Stimulated activated CD8-positive, alpha-beta memory T cell treated with anti-CD3 and anti-CD28 coated beads, Interleukin-4, amount 100 ng/mL, for 1 hour (primary cell): ENCODE results near the gene RPH3AL.
A peak's percentile ranks its signal among the peaks of the same experiment; 100 is the strongest.

Source experiments
- DNase-seq, 2 donors: peaks; one replicate each; pipeline ENCODE4 v3.0.0-alpha.2; 2020; ENCODE audit warnings: low read depth in 2 of 2, low spot score in 1 of 2

Gene RPH3AL

DNA sequence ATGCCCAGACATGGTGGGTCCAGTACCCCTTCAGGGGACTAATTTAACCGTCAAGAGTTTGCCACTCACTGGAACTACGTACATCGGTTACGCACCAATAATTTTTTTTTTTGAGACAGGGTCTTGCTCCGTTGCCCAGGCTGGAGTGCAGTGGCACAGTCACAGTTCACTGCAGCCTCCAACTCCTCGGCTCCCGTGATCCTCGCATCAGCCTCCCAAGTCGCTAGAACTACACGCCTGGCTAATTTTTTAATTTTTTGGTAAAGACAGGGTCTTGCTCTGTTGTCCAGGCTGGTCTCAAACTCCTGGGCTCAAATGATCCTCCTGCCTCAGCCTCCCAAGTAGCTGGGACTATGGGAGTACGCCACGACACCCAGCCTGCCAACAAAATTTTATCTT is 15.6 kb downstream of the RPH3AL start:
- DNase-seq: no peak

DNA sequence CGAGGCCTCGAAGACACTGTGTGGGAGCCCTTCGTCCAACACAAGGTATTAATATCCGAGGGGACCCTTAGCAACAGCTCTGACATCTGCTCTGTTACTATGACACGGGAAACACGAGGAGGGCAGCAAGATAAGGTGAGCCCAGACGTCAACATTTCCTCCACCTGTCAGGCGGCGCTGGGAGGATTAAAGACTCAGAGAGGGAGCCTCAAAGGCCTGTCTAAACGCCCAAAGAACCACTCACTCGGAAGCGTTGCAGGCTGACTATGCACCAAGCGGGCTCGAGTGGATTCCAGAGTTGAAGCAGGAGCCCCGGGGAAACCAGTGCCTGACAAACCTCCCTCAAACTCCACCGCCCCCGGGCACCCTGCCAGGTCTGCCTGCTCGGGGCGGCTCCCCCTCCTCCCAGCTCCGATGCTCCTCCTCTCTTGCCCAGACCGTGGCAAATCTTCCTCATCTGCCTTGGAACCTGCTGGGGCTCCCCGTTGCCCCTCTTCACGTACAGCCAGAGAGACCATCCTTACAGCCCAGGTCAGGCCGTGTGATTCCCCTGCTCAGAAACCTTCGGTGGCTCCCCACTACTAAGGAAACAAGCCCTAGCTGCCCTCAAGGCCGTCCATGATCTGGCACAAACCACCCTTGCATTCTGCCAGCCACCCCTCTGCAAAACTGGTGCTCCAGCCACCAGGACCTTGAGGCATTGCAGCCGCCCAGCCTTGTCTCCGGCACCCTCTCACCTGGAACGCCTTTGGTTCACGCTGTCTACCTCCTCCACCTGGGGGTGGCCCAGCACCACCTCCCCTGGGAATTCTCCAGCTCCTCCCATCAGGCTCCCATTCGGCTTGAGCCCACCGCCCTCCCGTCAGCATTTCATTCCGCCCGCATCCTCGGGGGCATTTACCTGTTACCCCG is 16.2 kb downstream of the RPH3AL start:
- peak in 1 of 2 donors; percentile 14 for DNase-seq

DNA sequence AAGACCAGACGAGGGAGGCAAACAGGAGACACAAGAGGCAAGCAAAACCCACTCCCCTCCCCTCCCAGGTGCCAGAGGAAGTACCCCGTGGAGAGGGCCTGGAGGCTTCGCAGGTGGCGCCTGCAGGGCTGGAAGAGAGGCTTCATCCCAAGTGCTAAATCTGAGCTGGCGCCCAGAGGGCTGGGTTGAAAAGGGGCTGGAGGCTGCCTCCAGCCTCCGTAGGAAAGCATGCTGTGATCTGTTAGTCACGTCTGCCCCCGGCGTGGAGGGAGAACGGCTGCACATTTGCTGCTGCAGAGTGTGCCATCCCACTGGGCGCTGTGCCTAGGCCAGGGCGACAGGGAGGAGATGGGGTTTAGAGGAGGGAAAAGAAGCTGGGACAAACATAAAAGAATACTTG is 16.9 kb downstream of the RPH3AL start:
- DNase-seq: no peak

DNA sequence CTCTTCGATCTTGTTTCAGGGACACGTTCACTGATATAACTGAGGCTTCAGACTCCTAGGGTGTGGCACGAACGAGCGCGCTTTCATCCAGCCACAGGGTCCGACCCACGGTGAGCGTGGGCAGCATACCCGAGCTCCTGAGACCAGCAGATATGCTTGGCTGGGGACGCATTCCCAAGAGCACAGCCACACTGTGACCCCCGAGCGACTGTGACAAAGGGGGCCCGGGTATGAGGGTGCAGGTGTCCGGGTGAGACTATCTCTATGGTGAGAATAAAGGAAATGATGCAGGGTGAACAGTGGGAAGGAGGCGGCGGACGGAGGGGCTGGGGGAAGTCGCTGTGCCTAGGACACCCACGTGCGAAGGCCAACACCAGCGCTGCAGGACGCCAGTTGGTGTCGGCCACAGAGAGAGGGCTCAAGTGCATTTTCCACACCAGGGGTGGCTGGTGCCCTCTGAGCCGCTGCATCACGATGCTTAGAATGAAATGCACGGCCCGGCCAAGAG is 17.6 kb downstream of the RPH3AL start:
- DNase-seq: no peak

DNA sequence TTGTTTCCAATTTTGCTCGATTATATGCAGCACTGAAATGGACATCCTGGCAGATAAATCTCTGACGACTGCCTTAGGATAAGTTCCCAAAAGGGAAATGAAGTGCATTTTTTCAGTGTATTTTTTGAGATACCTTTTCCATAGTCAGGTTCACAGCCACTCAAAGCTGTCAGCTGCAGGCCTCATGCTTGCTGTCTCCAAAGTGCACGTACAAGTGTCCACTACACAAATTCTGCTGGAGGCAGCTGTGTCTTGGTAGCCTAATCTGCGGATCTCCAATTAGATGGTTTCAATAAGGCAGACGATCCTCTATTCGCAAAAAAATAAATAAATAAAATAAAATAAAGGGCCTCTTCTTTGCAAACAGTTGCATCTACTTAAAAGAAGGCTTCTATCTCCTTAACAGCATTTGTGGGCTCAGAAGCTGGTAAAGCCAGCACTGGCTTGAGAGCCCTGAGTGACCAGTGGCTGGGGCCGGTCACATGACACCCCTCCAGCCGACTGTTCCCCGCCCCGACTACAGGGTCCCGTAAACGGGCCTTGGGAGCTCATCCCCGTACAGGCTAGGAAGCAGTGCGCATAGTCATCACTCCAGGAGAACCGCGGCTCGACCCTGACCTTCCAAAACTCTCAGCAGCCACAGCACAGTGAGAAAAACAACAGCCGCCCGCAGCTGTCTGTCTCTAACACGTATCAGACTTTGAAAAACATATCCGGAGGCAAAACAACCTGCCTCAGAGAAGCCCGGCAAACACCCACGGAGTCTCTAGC is 18.8 kb downstream of the RPH3AL start:
- DNase-seq: no peak

DNA sequence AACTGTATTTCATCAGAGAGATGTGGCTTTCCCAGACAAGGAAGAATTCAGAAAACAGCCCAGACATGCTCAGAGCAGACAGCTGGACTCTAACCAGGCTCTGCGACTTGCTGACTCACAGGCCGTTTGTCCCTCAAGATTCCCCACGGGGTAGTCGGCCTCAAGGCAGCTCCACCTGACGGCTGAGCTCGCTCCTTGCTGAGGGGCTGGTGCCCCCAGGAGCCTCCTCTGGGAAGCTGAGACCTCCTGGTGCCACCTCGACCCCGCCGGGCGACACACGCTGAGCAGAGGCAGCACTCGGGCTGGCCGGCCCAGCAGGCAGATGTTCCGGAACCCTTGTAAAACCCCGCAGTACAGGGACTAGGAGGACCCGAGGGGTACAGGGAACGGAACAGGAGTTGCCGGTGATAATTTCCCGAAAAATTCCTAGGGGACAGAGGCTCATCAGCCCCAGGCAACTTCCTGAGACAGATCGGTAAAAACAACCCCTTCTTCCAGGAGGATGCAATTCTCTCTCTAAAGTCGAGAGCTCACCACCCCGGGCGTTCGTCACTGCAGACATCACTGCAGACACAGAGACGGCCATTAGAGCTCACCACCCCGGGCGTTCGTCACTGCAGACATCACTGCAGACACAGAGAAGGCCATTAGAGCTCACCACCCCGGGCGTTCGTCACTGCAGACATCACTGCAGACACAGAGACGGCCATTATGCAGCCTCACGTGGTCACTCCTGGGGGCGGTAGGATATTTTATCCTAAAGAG is 19.9 kb downstream of the RPH3AL start:
- DNase-seq: no peak

DNA sequence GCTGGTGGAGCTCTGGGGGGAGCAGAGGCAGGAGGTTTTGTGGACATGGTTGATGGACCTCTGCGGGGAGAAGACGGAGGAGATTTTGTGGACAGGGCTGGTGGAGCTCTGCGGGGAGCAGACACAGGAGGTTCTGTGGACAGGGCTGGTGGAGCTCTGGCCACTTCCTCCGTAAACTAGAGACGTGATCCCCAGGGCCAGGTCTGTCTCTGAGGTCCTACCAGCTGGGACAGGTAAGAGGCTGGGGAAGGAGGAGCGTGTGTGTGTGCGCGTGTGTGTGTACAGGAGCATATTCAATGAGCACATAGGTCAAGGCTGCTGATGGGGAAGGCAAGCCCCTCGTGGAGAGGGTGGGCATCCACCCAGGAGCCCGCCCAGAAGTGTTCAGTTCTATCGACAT is 20.6 kb downstream of the RPH3AL start:
- DNase-seq: no peak

DNA sequence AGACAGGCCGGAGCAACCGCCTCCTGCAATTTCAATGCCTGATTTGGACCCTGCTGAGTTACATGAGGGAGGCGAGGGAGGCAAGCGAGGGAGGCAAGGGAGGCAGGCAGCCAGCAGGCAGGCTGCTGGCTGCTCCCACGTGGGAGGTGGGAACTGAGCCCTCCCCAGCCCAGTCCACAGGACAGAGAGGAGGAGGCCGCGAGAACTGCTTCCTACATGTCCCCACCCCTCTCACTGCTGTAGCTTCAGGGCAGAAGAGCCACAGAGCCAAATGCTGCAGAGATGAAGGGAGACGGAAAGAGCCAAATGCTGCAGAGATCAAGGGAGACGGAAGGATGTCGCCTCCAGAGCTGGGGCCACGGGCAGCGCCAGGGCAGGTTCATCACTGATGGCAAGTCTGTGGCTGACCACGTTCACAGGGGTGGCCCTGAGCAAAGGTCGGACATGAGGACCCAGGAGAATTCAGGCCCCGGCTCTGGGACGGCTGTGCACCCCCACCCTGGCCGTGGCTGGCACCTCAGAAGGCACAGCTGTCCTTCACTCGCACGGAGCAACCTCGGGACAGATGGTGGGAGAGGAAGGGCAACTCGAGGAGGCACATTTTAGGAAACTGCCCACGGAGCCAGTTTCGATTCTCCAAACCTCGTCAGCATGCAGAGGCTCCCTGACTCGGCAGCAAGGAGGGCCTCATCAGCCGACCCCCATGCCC is 21.5 kb downstream of the RPH3AL start:
- DNase-seq: no peak

DNA sequence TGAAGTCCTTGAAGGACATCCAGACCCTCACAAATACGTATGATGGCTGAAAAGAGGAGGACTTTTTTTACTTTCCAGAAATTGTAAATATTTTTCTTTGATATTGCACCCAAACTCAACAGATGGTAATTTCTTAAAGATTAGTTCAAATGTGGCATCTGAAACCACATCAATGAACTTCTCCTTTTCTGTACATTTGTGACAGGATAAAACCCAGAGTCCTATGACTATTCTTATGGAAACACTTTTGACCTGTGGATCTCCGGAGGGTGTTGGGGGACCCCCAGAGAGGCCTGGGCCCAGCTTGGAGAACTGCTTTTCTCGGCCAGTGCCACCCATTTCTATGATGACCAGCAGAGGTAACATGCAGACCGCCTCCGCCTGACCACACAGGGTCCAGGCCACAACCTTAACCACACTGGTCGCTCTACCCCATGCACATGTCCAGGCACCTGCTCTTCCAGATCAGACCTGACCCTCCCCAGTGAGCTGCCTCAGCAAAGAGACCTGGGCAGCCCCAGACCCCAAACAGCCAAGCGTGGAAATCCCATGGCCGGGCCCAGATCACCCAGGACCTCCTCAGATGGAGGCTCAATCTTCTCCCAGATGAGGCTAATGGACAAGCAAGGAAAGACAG is 22.7 kb downstream of the RPH3AL start:
- no peak for DNase-seq

DNA sequence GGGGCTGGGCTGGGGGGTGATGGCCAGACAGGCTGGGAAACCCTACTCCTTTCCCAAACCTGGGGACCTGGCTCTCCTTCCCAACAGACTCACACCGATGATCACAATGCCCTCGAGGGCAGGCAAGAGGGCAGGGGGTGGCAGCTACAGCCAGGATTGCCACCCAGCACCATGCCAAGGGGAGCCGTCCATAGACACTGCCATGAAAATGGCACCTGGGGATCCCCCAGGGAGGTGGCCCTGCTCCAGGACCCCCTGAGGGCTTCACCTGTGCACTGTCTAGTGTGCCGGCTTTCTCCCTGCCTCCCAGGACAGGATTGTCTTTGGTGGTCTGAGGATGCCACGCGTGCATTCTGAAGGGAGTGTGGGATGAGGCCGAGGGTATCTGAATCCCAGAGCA is 24.6 kb downstream of the RPH3AL start:
- no peak for DNase-seq

DNA sequence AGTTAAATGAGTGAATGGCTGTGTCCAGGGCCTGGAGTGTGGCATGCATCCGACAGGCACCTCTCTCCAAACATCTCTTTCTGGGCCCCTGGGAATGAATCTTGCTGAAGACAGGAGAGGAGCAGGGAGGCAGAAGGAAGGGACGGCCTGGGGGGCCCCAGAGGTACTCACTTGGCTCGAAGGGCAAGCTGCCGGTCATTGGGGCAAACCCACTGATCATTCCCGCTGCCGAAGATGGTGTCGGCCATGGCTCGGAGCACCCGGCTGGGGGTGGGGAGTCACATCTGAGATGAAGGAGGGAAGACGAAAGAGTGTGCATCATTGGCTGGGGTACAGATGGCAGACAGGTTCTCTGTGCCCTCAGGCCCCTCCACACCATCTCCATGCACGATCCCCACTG is 25.3 kb downstream of the RPH3AL start:
- DNase-seq: no peak

DNA sequence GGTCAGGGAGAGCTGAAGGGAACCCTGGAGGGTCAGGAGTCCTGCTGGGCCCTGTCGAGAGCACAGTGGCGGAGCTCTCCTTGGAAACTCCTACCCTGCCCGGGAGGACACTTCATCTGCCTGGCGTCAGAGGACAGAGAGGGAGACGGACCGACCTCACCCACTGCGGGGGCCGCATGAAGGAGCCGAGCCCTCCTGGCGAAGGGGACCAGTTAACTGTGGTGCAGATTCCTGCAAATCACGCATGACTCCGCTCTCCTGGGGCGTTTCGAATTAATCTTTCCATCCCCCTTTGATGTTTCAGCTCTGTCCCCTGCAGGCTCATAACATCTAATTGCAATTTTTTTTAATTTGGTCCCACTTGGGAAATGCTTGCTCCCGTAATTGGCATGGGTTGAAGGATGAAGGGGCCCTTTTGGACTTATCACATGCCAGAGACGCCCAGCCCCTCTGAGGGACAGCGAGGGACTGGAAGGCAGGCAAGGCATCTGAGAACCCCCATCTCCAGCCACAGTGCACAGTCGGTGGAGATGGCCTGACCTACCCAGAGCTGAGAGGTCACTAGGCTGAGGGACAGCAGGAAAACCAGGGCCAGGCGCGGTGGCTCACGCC is 26.5 kb downstream of the RPH3AL start:
- DNase-seq: no peak

DNA sequence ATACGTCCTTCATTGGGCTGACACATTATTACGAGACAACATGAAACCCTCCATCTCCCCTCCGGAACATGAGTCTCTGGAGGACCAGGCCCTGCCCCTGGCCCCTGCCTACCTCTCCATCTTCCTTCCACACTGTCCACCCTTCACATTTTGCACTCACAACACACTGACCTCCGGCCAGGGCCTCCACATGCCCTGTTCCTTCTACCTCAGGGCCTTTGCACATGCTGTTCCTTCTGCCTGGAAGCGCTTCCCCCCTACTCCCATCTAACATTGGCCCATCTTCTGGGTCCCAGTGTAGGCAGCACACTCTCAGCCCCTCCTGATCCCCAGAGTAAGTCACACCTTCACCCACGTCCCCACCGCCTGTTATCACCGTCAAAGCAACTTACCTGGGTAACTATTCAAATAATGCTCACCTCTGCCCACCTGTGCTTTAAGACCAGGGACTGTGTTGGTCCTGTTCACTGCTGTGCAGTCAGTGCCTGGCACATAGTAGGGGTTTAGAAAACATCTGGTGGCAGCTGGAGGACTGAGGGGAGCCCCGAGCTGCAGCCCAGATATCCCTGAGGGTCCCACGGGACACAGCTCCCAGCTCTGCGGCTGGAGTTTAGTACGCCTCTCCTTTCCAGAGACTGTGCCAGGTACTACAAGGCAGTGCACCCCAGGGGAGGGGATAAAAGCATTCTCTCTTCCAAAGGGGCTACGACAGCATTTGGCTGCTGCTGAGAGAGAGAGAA is 27.2 kb downstream of the RPH3AL start:
- no peak for DNase-seq

DNA sequence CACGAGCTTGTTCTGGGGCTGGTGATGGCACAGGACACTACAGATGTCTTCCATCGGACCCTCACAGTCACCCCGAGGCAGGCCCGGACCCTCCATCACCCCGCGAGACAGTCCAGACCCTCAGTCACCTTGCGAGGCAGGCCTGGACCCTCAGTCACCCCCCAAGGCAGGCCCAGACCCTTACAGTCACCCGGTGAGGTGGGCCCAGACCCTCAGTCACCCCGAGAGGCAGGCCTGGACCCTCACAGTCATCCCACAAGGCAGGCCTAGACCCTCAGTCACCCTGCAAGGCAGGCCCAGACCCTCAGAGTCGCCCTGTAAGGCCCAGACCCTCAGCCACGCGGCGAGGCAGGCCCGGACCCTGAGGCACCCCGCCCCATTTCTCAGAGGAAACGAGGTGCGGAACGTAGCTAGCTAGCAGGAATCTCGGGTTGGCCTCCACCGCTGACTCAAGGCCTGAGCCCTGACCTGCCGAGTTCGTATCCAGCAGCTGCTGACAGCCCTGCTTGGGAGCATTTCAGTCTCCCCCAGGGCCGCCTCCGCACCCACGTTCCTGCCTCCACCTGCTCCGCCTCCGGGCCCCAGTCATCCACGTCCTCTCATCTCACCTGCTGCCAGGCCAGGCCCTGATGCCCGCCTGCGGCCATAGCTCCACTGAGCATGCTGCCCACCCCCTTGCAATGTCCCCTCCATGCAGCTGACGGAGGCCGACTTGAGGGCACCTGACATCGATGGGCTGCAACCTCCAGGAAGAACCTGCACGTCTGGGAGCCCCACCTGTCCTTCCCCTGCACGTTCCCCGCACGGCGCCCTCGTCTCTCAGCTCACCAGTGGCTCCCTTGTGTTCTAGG is 28.7 kb downstream of the RPH3AL start:
- DNase-seq: no peak

DNA sequence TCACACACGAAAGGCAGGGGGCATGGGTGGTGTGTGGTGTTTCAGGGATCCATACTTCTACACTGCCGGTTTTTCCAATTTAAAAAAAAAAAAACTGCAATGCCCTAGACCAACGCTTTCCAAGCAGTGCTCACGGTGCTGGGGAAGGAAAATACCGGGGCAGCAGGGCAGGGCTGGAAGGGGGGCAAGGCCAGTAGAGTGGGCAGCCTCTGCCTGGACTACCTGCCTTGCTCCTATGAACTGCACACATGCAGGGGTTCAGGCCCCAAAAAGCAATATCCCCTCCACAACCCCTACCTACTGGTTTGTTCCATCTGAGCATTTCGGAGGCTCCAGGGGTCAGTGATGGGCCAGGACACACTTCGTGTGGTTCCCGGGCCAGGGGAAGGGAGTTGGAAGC is 29.4 kb downstream of the RPH3AL start:
- DNase-seq: no peak

DNA sequence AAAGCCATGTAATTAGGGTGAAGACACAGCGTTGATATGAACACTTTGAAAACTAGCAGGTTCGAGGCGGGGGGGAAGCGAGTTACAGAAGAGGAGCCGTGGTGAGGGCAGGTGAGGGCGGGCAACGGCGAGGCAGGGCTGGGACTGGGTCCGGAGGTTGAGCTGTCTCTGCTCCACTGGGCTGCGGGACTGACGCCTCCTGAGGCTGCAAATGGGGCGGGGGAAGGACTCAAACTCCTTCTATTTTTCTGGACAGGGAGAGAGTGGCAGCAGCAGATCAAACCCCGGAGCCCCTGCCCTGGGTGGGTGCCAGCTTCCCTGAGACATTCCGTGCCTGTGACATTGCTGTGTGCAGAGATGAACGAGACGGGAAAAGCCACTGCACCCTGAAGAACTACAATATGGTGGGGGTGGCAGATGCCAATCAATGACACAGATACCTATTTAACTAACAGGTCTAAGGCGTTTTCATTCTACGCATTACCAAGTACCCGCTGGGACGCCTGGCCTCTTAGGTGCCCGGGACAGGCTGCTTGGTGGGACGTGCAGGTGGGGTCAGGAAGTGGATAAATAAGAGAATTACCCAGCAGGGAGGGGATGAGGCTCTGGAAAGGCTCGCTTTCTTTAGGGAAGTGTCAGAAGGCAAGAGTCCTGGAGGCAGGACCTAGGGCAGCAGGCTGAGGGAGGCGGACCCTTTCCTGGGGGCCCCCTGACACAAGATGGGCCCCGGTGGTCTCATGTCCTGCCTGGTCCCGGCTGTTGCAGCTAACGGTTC is 30.4 kb downstream of the RPH3AL start:
- DNase-seq: no peak

DNA sequence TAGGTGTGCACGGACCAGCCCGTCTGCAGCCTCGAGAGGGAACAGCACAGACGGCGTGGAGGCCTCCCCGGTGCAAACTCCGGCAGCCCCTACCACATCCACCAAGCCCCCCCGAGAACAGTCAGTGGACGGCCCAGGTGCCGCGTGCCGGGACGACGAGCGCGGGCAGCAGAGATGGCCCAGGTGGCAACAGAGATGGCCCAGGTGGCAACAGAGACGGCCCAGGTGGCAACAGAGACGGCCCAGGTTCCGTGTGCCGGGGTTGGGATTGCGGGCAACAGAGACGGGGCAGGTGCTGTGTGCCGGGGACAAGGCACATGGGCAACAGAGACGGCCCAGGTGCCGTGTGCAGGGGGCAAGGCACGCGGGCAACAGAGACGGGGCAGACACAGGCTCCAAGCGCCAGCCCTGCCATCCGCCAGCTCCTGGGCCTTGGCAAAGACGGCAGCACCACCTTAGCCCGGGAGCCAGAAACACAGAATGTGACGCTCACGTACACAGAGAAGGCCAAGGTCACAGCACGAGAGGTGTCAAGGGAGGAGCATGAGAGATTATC is 31.1 kb downstream of the RPH3AL start:
- no peak for DNase-seq
